Measurements from ENCODE around the gene TMEM198. TPM values are rescaled to one million over a fixed set of nuclear protein-coding genes. Genes with fewer than 3 reads are reported as not detected.

The TMEM198 gene
- total and polyA plus RNA-seq, 2 of the 4 experiments (the other 2 are of a cell fraction) = 0.18 to 2.2 TPM

Small RNA genes within 50 kb of the gene (microRNA-seq; reads per million reads assigned to microRNA genes)
- gene MIR3132 (ENCODE audit: insufficient read depth in 1 of 2, insufficient read length in 1 of 2, unreplicated experiment in 1 of 2) (0.73 to 1.0 reads per million in 2 experiments), gene RN7SKP213 (ENCODE audit: insufficient read depth, insufficient read length) (not detected)

Small RNA genes within 50 kb of the gene (small RNA-seq; reads per million reads assigned to genes)
- gene MIR3132 = 0 reads per million in 5 experiments
- 0 reads per million in 5 experiments for gene RN7SKP213

Other genes with a start within 250 kb of the TMEM198 start
- gene PTPRN, start 234.6 kb upstream of the TMEM198 start, total RNA-seq (2012; rRNA removed) = 4.4 and 5.2 TPM in 2 replicates
- gene PTPRN, start 234.6 kb upstream of the TMEM198 start, polyA plus RNA-seq (2012; rRNA removed) = 21.4 and 22.0 TPM in 2 replicates
- gene RESP18, start 211.3 kb upstream of the TMEM198 start, total RNA-seq (2012; rRNA removed) = not detected in 2 replicates
- not detected in 2 replicates for gene RESP18, start 211.3 kb upstream of the TMEM198 start, polyA plus RNA-seq (2012; rRNA removed)
- gene DNPEP, start 156.1 kb upstream of the TMEM198 start, total RNA-seq (2012; rRNA removed) = 74.7 and 89.4 TPM in 2 replicates
- 74.2 and 75.1 TPM in 2 replicates for gene DNPEP, start 156.1 kb upstream of the TMEM198 start, polyA plus RNA-seq (2012; rRNA removed)
- gene DES, start 125.7 kb upstream of the TMEM198 start, total RNA-seq (2012; rRNA removed) = 3.3 and 4.3 TPM in 2 replicates
- 4.0 and 4.9 TPM in 2 replicates for gene DES, start 125.7 kb upstream of the TMEM198 start, polyA plus RNA-seq (2012; rRNA removed)
- 6.8 and 7.8 TPM in 2 replicates for gene SPEG, start 109.2 kb upstream of the TMEM198 start, total RNA-seq (2012; rRNA removed)
- gene SPEG, start 109.2 kb upstream of the TMEM198 start, polyA plus RNA-seq (2012; rRNA removed) = 81.6 and 109 TPM in 2 replicates
- gene GMPPA, start 45.1 kb upstream of the TMEM198 start, total RNA-seq (2012; rRNA removed) = 93.0 and 103 TPM in 2 replicates
- gene GMPPA, start 45.1 kb upstream of the TMEM198 start, polyA plus RNA-seq (2012; rRNA removed) = 124 and 134 TPM in 2 replicates
- not detected in 2 replicates for gene ASIC4, start 29.5 kb upstream of the TMEM198 start, total RNA-seq (2012; rRNA removed)
- gene ASIC4, start 29.5 kb upstream of the TMEM198 start, polyA plus RNA-seq (2012; rRNA removed) = 0.10 TPM in 1 of 2 replicates, not detected in the other
- gene CHPF, start 219 bp upstream of the TMEM198 start, total RNA-seq (2012; rRNA removed) = 24.0 and 27.2 TPM in 2 replicates
- gene CHPF, start 219 bp upstream of the TMEM198 start, polyA plus RNA-seq (2012; rRNA removed) = 115 and 147 TPM in 2 replicates
- 21.4 and 21.5 TPM in 2 replicates for gene OBSL1, start 27.5 kb downstream of the TMEM198 start, total RNA-seq (2012; rRNA removed)
- gene OBSL1, start 27.5 kb downstream of the TMEM198 start, polyA plus RNA-seq (2012; rRNA removed) = 51.2 and 51.8 TPM in 2 replicates
- gene INHA, start 28.3 kb downstream of the TMEM198 start, total RNA-seq (2012; rRNA removed) = not detected in 2 replicates
- gene INHA, start 28.3 kb downstream of the TMEM198 start, polyA plus RNA-seq (2012; rRNA removed) = 0.80 and 0.96 TPM in 2 replicates
- 6.7 and 19.7 TPM in 2 replicates for gene STK11IP, start 53.8 kb downstream of the TMEM198 start, total RNA-seq (2012; rRNA removed)
- gene STK11IP, start 53.8 kb downstream of the TMEM198 start, polyA plus RNA-seq (2012; rRNA removed) = 14.5 and 22.4 TPM in 2 replicates
- gene SLC4A3, start 83.6 kb downstream of the TMEM198 start, total RNA-seq (2012; rRNA removed) = 0.90 and 1.1 TPM in 2 replicates
- gene SLC4A3, start 83.6 kb downstream of the TMEM198 start, polyA plus RNA-seq (2012; rRNA removed) = 6.1 and 6.9 TPM in 2 replicates

Measured in IMR-90 (cell line).